MV-4-11 (cell line): ENCODE results near the gene GCNA.

Source experiments
- DNase-seq: peaks from one replicate; lab custom pipeline; 2025; lab: John Stamatoyannopoulos, UW

Gene GCNA

GRCh38 chrX:71578253-71579135 is at the start of gene GCNA:
Gene GCNA, plus strand, starts transcription at chrX:71578437. Its CDS starts 2,385 bp downstream, at chrX:71580822.
- no peak for DNase-seq

- DNase-seq = peak; percentile 64
Observed at GRCh38 chrX:71532078-71532752, 46.0 kb upstream of the GCNA start.

GRCh38 chrX:71532753-71533425 is 45.3 kb upstream of the GCNA start, which contains the start of gene OGT:
Gene OGT, plus strand, starts transcription at chrX:71533104. Its CDS starts 196 bp downstream, at chrX:71533300.
- DNase-seq = peak; percentile 96

GRCh38 chrX:71533516-71533850 is 44.8 kb upstream of the GCNA start:
- DNase-seq = no peak

GRCh38 chrX:71533851-71534561 is 44.2 kb upstream of the GCNA start:
- peak; percentile 11 for DNase-seq

GRCh38 chrX:71534773-71535544 is 43.3 kb upstream of the GCNA start:
- no peak for DNase-seq

GRCh38 chrX:71536285-71536684 is 42.0 kb upstream of the GCNA start:
- DNase-seq = no peak

GRCh38 chrX:71537743-71538142 is 40.5 kb upstream of the GCNA start:
- DNase-seq = no peak

GRCh38 chrX:71540801-71541200 is 37.4 kb upstream of the GCNA start:
- DNase-seq = no peak

GRCh38 chrX:71541210-71542022 is 36.8 kb upstream of the GCNA start:
- DNase-seq = peak; percentile 92

GRCh38 chrX:71542411-71542810 is 35.8 kb upstream of the GCNA start:
- peak; percentile 54 for DNase-seq

- DNase-seq = no peak
Observed at GRCh38 chrX:71542825-71543224, 35.4 kb upstream of the GCNA start.

GRCh38 chrX:71543316-71543715 is 34.9 kb upstream of the GCNA start:
- no peak for DNase-seq

GRCh38 chrX:71545364-71545763 is 32.9 kb upstream of the GCNA start:
- DNase-seq = no peak

GRCh38 chrX:71546879-71547278 is 31.4 kb upstream of the GCNA start:
- DNase-seq = no peak

GRCh38 chrX:71547339-71547738 is 30.9 kb upstream of the GCNA start:
- DNase-seq = no peak

GRCh38 chrX:71549986-71550385 is 28.3 kb upstream of the GCNA start:
- DNase-seq = no peak

- no peak for DNase-seq
Observed at GRCh38 chrX:71550578-71550977, 27.7 kb upstream of the GCNA start.

- DNase-seq = no peak
Observed at GRCh38 chrX:71556036-71556435, 22.2 kb upstream of the GCNA start.

- DNase-seq = no peak
Observed at GRCh38 chrX:71558920-71559319, 19.3 kb upstream of the GCNA start.
